MCF 10A (cell line): ENCODE results near the gene LMNA. TPM values are rescaled to one million over a fixed set of nuclear protein-coding genes. Genes with fewer than 3 reads are reported as not detected.

ENCODE experiments used
- BruUV-seq: library from RNA; stranded (reverse); fragments of 400-500 nt; replicated peaks from 2 replicates; lab custom pipeline; 2021; lab: Mats Ljungman, UMichigan
- CTCF ChIA-PET: fragments of 300-600 bp; sonication (Branson Sonifier 250); formaldehyde crosslinking; extraction: SDS; loops from one replicate; lab custom pipeline; 2021; ENCODE audit warnings: antibody characterized with exemption, inconsistent platforms; lab: Yijun Ruan, JAX
- POLR2A ChIA-PET: fragments of 300-600, 350-650 bp; sonication (Branson Sonifier 250); formaldehyde crosslinking; extraction: SDS; loops from one replicate; lab custom pipeline; 2020; ENCODE audit warnings: antibody characterized with exemption, inconsistent platforms; lab: Yijun Ruan, JAX
- DNase-seq: peaks from one replicate; pipeline ENCODE4 v3.0.0-alpha.2; 2018; ENCODE audit not compliant: unreplicated experiment
- H3K27ac Mint-ChIP-seq: one replicate; pipeline ENCODE4 v1.8.0; 2022; ENCODE audit warnings: mild to moderate bottlenecking, low read depth, mixed read lengths; ENCODE audit not compliant: unreplicated experiment
- H3K27me3 Mint-ChIP-seq: one replicate; pipeline ENCODE4 v1.8.0; 2022; ENCODE audit warnings: mixed read lengths; ENCODE audit not compliant: insufficient read depth, unreplicated experiment
- H3K36me3 Mint-ChIP-seq: one replicate; pipeline ENCODE4 v1.8.0; 2022; ENCODE audit warnings: mild to moderate bottlenecking, moderate library complexity, mixed read lengths; ENCODE audit not compliant: insufficient read depth, unreplicated experiment
- H3K4me1 Mint-ChIP-seq: one replicate; pipeline ENCODE4 v1.8.0; 2022; ENCODE audit warnings: mixed read lengths; ENCODE audit not compliant: insufficient read depth, unreplicated experiment
- H3K4me3 Mint-ChIP-seq: one replicate; pipeline ENCODE4 v1.8.0; 2022; ENCODE audit warnings: mild to moderate bottlenecking, moderate library complexity, mixed read lengths; ENCODE audit not compliant: unreplicated experiment
- H3K9me3 Mint-ChIP-seq: one replicate; pipeline ENCODE4 v1.8.0; 2022; ENCODE audit warnings: mixed read lengths; ENCODE audit not compliant: unreplicated experiment
- CTCF ChIP-seq: fragments of 200-600 bp; IDR thresholded peaks from one replicate; pipeline ENCODE4 v1.8.0; 2022; ENCODE audit warnings: antibody characterized with exemption, mild to moderate bottlenecking; ENCODE audit not compliant: unreplicated experiment
- intact Hi-C: fragments of 100-400 bp; cut with micrococcal nuclease; formaldehyde crosslinking; loops from 2 replicates; pipeline ENCODE4 v1.14.1; 2022
- total RNA-seq: library from RNA; stranded (reverse); gene quantifications from 2 replicates; pipeline ENCODE4 v1.2.3, GENCODE V29; 2022

The LMNA gene
- total RNA-seq, 1 experiment from 2014 or later = 716 TPM

- H3K27me3 Mint-ChIP-seq = no peaks in the 10 kb centered on the region
- no TSS peak for BruUV-seq
- peaks cover 26% of the 10 kb centered on the region for H3K4me1 Mint-ChIP-seq
- H3K9me3 Mint-ChIP-seq = no peaks in the 10 kb centered on the region
- ChIA-PET CTCF (interaction anchor here (0.5 to 26.9 kb wide), 42 partner anchors 5 to 563 kb away, joined by 3 to 1892 read pairs (median 4); partner anchors contain the start of genes LMNA, PMF1, SEMA4A and SLC25A44), POLR2A (interaction anchor here (0.6 to 28.2 kb wide), 13 partner anchors 10 to 186 kb away, joined by 3 to 960 read pairs (median 5); partner anchors contain the start of genes LMNA, PMF1, SLC25A44 and SMG5)
- H3K27ac Mint-ChIP-seq = no peak overlapping the region
- no peaks in the 10 kb centered on the region for H3K36me3 Mint-ChIP-seq
- no peak for TF ChIP-seq CTCF
- no peak for DNase-seq
- intact Hi-C loops = loop anchor here (1.0 kb wide), 2 partner anchors 34 to 50 kb away; no protein-coding TSS in a partner anchor
- no peak overlapping the region for H3K4me3 Mint-ChIP-seq
These were observed 18.5 kb upstream of the LMNA start for GRCh38 chr1:156095906-156096508.

DNA sequence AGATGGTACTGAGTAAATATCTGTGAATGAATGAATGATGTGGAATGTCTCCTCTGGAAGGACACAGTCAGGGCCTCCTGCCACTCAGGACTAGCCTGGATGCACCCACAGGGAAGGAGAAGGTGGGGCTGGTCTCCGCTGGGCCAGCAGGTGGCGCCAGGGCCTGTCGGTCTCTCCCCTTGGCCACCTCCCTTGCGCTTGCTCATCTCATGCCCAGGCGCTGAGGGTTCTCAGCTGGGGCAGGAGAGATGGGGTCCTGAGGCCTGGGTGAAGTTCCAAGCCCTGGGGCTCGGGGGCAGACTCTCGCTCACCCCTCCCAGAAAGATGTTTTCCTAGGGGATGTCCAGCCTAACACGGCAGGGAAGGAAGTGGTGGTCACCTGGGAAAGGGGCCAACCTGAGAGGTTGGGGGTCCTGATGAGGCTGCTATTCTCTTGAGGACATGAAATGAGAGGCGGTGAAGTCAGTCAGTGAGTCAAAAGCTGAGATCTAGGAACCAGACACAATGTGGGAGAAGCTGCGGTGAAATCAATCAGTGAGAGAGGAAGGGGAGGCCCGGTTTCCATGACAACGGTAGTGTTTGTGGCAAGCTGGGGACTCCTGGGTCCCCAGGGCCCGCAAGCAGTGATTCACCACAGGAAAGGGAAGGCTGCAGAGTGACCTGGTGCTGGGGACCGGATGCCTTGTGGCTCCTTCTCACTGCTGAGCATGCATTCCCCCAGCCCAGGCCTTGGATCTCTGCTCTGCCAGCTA lies 17.7 kb upstream of the LMNA start:
- Mint-ChIP-seq H3K4me1 (peaks cover 35% of the 10 kb centered on the region), H3K9me3 (no peaks in the 10 kb centered on the region), H3K27me3 (no peaks in the 10 kb centered on the region), H3K4me3 (no peak overlapping the region), H3K36me3 (no peaks in the 10 kb centered on the region), H3K27ac (peak overlapping the region; percentile 82)
- intact Hi-C loops = loop anchor here (1.0 kb wide), 2 partner anchors 33 to 49 kb away; no protein-coding TSS in a partner anchor
- TF ChIP-seq CTCF = peak; percentile 99
- CTCF ChIA-PET = interaction anchor here (0.5 to 26.9 kb wide), 45 partner anchors 6 to 562 kb away, joined by 3 to 1892 read pairs (median 4); partner anchors contain the start of genes LMNA, PMF1, SEMA4A and TMEM79
- peak; percentile 89 for DNase-seq
- no TSS peak for BruUV-seq
- POLR2A ChIA-PET = interaction anchor here (0.6 to 28.2 kb wide), 13 partner anchors 9 to 207 kb away, joined by 3 to 960 read pairs (median 3); partner anchors contain the start of genes LMNA, PMF1, SLC25A44 and SMG5

GRCh38 chr1:156097499-156098178 lies 16.9 kb upstream of the LMNA start:
- BruUV-seq = no TSS peak
- TF ChIP-seq CTCF = no peak
- Mint-ChIP-seq H3K36me3 (no peaks in the 10 kb centered on the region), H3K4me3 (no peak overlapping the region), H3K9me3 (no peaks in the 10 kb centered on the region), H3K27ac (no peak overlapping the region), H3K4me1 (peaks cover 36% of the 10 kb centered on the region), H3K27me3 (no peaks in the 10 kb centered on the region)
- intact Hi-C loops = no loop called here
- CTCF ChIA-PET = interaction anchor here (0.7 to 26.9 kb wide), 16 partner anchors 5 to 237 kb away, joined by 3 to 1892 read pairs (median 4); partner anchors contain the start of genes LMNA and SEMA4A
- no peak for DNase-seq
- POLR2A ChIA-PET = interaction anchor here (0.6 to 28.2 kb wide), 9 partner anchors 9 to 206 kb away, joined by 3 to 960 read pairs (median 3); partner anchors contain the start of genes LMNA and PMF1
